MM.1S (cell line): ENCODE results near the gene GBP2.

ENCODE experiments used
- CTCF ChIP-seq: fragments of 300-600 bp; sonication (generic); IDR thresholded peaks from 2 replicates; pipeline ENCODE4 v1.5.1; 2016; ENCODE audit warnings: antibody characterized with exemption, low read length, mixed read lengths
- EZH2 ChIP-seq: fragments of 300-600 bp; sonication (generic); optimal IDR thresholded peaks from 2 replicates; pipeline ENCODE3; 2017; ENCODE audit warnings: low read depth, mild to moderate bottlenecking, antibody characterized with exemption, low read length, mixed read lengths
- EZH2phosphoT487 ChIP-seq: fragments of 300-600 bp; sonication (generic); IDR thresholded peaks from 2 replicates; pipeline ENCODE4 v1.6.1; 2018; ENCODE audit warnings: antibody characterized with exemption, low read length

GRCh38 chr1:89130716-89131115, 4.8 kb upstream of the GBP2 start:
- no peak for TF ChIP-seq CTCF
- TF ChIP-seq EZH2: no peak
- TF ChIP-seq EZH2phosphoT487: no peak
